Epithelial cell of proximal tubule (primary cell): ENCODE results near the gene NOX1. TPM values are rescaled to one million over a fixed set of nuclear protein-coding genes. Genes with fewer than 3 reads are reported as not detected.

ENCODE experiments used
- DNase-seq: peaks from one replicate; pipeline ENCODE4 v3.0.0-alpha.2; 2011; ENCODE audit warnings: low read depth
- H3K4me3 ChIP-seq: 2 replicates; pipeline ENCODE4 v1.5.1; 2011; ENCODE audit warnings: low read depth, mild to moderate bottlenecking, low read length
- CTCF ChIP-seq: conservative IDR thresholded peaks from 2 replicates; pipeline ENCODE4 v1.5.1; 2012; ENCODE audit warnings: low read depth, mild to moderate bottlenecking, low read length
- total RNA-seq: library from RNA; depleted of rRNA; stranded (reverse); fragments of >200 nt; gene quantifications from 2 replicates; pipeline ENCODE4 v1.2.3, GENCODE V29; 2015

NOX1 gene
- total RNA-seq, 1 donor from 2014 or later = not detected

DNA sequence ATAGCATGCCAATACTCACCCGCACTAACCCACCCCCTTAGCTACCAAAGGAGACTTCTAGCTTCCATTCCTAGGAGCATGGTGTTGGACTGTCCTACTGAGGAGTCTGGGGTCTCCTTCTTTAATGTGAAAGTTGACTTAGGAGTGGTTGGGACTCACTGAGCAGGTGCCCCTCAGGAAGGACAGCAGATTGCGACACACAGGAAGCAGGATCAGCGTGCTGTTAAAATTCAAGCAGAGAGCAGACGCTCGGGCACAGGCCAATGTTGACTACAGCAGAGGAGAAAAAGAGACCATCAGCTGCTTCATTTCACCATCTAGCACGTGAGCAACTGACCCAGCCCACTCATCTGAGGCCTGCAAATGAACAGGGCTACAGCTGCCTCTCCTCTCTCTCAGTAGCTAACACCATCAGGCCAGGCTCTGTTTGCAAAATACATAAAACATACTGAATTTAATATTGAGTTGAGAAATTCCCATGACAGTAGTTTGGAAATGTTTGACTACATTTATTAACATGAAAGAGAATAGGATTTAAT lies 10.8 kb downstream of the NOX1 start:
- TF ChIP-seq CTCF = no peak
- no peak for DNase-seq
- no peak overlapping the region for H3K4me3 ChIP-seq

- no peak for DNase-seq
- TF ChIP-seq CTCF = no peak
- no peak overlapping the region for H3K4me3 ChIP-seq
Observed at GRCh38 chrX:100852810-100853209, 21.3 kb downstream of the NOX1 start.

DNA sequence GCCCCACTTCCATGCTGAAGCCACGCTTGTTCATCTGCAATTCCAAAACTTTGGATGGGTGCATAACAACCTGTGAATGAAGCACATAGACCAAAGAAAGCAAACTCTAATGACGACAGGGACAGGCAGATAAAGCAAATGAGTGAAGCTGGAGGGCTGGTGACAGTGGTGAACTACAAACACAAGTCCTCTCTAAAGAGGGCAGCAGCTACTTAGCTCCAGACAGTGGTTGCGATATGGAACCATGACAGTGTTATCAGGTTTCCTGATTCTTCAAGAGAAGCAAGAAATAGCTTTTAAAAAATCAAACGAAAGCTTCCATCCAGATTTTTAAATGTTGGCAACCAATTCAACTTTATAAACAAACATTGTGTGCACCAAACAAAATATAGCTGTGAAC lies 23.8 kb downstream of the NOX1 start:
- H3K4me3 ChIP-seq = no peak overlapping the region
- no peak for TF ChIP-seq CTCF
- DNase-seq = no peak

- TF ChIP-seq CTCF = no peak
- no peak overlapping the region for H3K4me3 ChIP-seq
- no peak for DNase-seq
Observed at GRCh38 chrX:100831219-100831946, 42.8 kb downstream of the NOX1 start.

DNA sequence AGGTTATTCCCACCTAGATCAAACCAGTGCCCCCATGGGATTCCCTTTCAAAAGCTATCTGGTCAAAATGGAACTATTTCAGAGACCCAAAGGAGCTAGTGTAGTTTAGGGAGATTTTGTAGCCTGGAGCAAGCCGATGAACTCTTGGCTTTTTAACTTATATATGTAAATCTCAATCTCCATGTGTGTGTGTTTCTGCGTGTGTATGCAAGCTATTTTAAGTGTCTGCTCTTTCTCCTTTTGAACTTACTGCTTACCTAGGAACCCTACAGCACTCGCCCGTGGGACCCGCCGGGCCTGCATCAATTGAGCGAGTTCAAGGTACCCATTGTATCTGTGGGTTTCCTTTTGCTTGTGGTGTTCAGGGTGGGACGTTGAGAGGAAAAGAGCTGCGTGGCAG lies 43.6 kb downstream of the NOX1 start:
- no peak for DNase-seq
- H3K4me3 ChIP-seq = no peak overlapping the region
- TF ChIP-seq CTCF = no peak

- no peak for DNase-seq
- H3K4me3 ChIP-seq = no peak overlapping the region
- no peak for TF ChIP-seq CTCF
Observed at GRCh38 chrX:100830143-100830542, 44.0 kb downstream of the NOX1 start.

- TF ChIP-seq CTCF = no peak
- no peak for DNase-seq
- H3K4me3 ChIP-seq = no peak overlapping the region
Observed at GRCh38 chrX:100829730-100830129, 44.4 kb downstream of the NOX1 start.
